Measurements from ENCODE around the gene TROAP. TPM values are rescaled to one million over a fixed set of nuclear protein-coding genes. Genes with fewer than 3 reads are reported as not detected.
"Not testable (repeated sequence)": the region's sequence is repeated elsewhere in the genome, so short reads cannot be mapped to it uniquely, and the experiment has no call there.

The TROAP gene
- total RNA-seq, 2 experiments from 2014 or later = 56.6 to 59.7 TPM

GRCh38 chr12:49309386-49309785 is 13.7 kb upstream of the TROAP start:
- H3K36me3 Mint-ChIP-seq = no peaks in the 10 kb centered on the region
- no peaks in the 10 kb centered on the region for H3K9me3 Mint-ChIP-seq
- H3K27ac Mint-ChIP-seq = no peak overlapping the region
- H3K4me3 Mint-ChIP-seq = no peak overlapping the region
- DNase-seq = no peak
- no peaks in the 10 kb centered on the region for H3K4me1 Mint-ChIP-seq
- H3K27me3 Mint-ChIP-seq = peaks cover 40% of the 10 kb centered on the region

- not testable (repeated sequence) for H3K36me3 Mint-ChIP-seq, H3K27ac Mint-ChIP-seq, H3K4me3 Mint-ChIP-seq, DNase-seq, H3K9me3 Mint-ChIP-seq, H3K4me1 Mint-ChIP-seq
- peaks cover 40% of the 10 kb centered on the region for H3K27me3 Mint-ChIP-seq
Measured at GRCh38 chr12:49310451-49311000, 12.5 kb upstream of the TROAP start.

GRCh38 chr12:49314811-49315210 is 8.2 kb upstream of the TROAP start:
- Mint-ChIP-seq H3K9me3 (no peaks in the 10 kb centered on the region), H3K4me3 (no peak overlapping the region), H3K27me3 (peaks cover 10% of the 10 kb centered on the region), H3K36me3 (no peaks in the 10 kb centered on the region), H3K27ac (no peak overlapping the region), H3K4me1 (no peaks in the 10 kb centered on the region)
- DNase-seq = no peak

- DNase-seq, H3K27me3 Mint-ChIP-seq, H3K4me3 Mint-ChIP-seq, H3K36me3 Mint-ChIP-seq, H3K9me3 Mint-ChIP-seq, H3K27ac Mint-ChIP-seq, H3K4me1 Mint-ChIP-seq: not testable (repeated sequence)
Measured at GRCh38 chr12:49317118-49317517, 5.9 kb upstream of the TROAP start.

- not testable (repeated sequence) for H3K27ac Mint-ChIP-seq, H3K4me1 Mint-ChIP-seq, H3K4me3 Mint-ChIP-seq, DNase-seq, H3K9me3 Mint-ChIP-seq, H3K27me3 Mint-ChIP-seq
- H3K36me3 Mint-ChIP-seq = peaks cover 11% of the 10 kb centered on the region
Measured at GRCh38 chr12:49320411-49321103, 2.5 kb upstream of the TROAP start.

GRCh38 chr12:49322367-49322707 is 718 bp upstream of the TROAP start:
- Mint-ChIP-seq H3K36me3 (peaks cover 15% of the 10 kb centered on the region), H3K27me3 (no peaks in the 10 kb centered on the region), H3K4me1 (peaks cover 8% of the 10 kb centered on the region), H3K27ac (peak overlapping the region; percentile 95), H3K4me3 (peak overlapping the region; percentile 100), H3K9me3 (no peaks in the 10 kb centered on the region)
- no peak for DNase-seq

- Mint-ChIP-seq H3K36me3 (peaks cover 18% of the 10 kb centered on the region), H3K4me1 (peaks cover 8% of the 10 kb centered on the region), H3K27me3 (no peaks in the 10 kb centered on the region), H3K4me3 (peak overlapping the region; percentile 100), H3K27ac (peak overlapping the region; percentile 95), H3K9me3 (no peaks in the 10 kb centered on the region)
- no peak for DNase-seq
Measured at GRCh38 chr12:49323524-49324097, 556 bp downstream of the TROAP start.

- Mint-ChIP-seq H3K27ac (no peak overlapping the region), H3K36me3 (peaks cover 23% of the 10 kb centered on the region), H3K9me3 (no peaks in the 10 kb centered on the region), H3K4me3 (no peak overlapping the region), H3K4me1 (peaks cover 8% of the 10 kb centered on the region), H3K27me3 (no peaks in the 10 kb centered on the region)
- DNase-seq = no peak
Measured at GRCh38 chr12:49325606-49326005, 2.6 kb downstream of the TROAP start.

- H3K4me3 Mint-ChIP-seq = no peak overlapping the region
- H3K36me3 Mint-ChIP-seq = peaks cover 32% of the 10 kb centered on the region
- H3K27ac Mint-ChIP-seq = no peak overlapping the region
- peaks cover 10% of the 10 kb centered on the region for H3K27me3 Mint-ChIP-seq
- peaks cover under 1% of the 10 kb centered on the region for H3K4me1 Mint-ChIP-seq
- DNase-seq = no peak
- H3K9me3 Mint-ChIP-seq = no peaks in the 10 kb centered on the region
Measured at GRCh38 chr12:49327368-49327767, 4.3 kb downstream of the TROAP start.

- Mint-ChIP-seq H3K36me3 (peaks cover 32% of the 10 kb centered on the region), H3K27ac (no peak overlapping the region), H3K9me3 (no peaks in the 10 kb centered on the region)
Measured at GRCh38 chr12:49327887-49328286, 4.8 kb downstream of the TROAP start.

GRCh38 chr12:49328816-49329215 is 5.8 kb downstream of the TROAP start:
- peaks cover 25% of the 10 kb centered on the region for H3K27me3 Mint-ChIP-seq
- peaks cover 28% of the 10 kb centered on the region for H3K36me3 Mint-ChIP-seq
- H3K4me3 Mint-ChIP-seq = no peak overlapping the region
- no peak overlapping the region for H3K27ac Mint-ChIP-seq
- no peak for DNase-seq
- peaks cover 4% of the 10 kb centered on the region for H3K4me1 Mint-ChIP-seq
- H3K9me3 Mint-ChIP-seq = no peaks in the 10 kb centered on the region

More at GRCh38 chr12:49327887-49328286, 4.8 kb downstream of the TROAP start:
- DNase-seq = no peak
- H3K4me1 Mint-ChIP-seq = peaks cover under 1% of the 10 kb centered on the region
- H3K27me3 Mint-ChIP-seq = peaks cover 16% of the 10 kb centered on the region
- H3K4me3 Mint-ChIP-seq = no peak overlapping the region

GRCh38 chr12:49330032-49330619 is 7.1 kb downstream of the TROAP start:
- DNase-seq = no peak
- H3K4me3 Mint-ChIP-seq = no peak overlapping the region
- peaks cover 23% of the 10 kb centered on the region for H3K36me3 Mint-ChIP-seq
- peaks cover 38% of the 10 kb centered on the region for H3K27me3 Mint-ChIP-seq
- H3K4me1 Mint-ChIP-seq = peaks cover 6% of the 10 kb centered on the region
- no peaks in the 10 kb centered on the region for H3K9me3 Mint-ChIP-seq
- H3K27ac Mint-ChIP-seq = no peak overlapping the region

GRCh38 chr12:49330631-49331379 is 7.8 kb downstream of the TROAP start:
- Mint-ChIP-seq H3K4me1 (peaks cover 8% of the 10 kb centered on the region), H3K27me3 (peaks cover 45% of the 10 kb centered on the region), H3K4me3 (no peak overlapping the region), H3K36me3 (peaks cover 21% of the 10 kb centered on the region), H3K9me3 (no peaks in the 10 kb centered on the region), H3K27ac (no peak overlapping the region)
- DNase-seq = no peak

GRCh38 chr12:49331380-49332222 is 8.5 kb downstream of the TROAP start:
- Mint-ChIP-seq H3K9me3 (no peaks in the 10 kb centered on the region), H3K4me1 (peaks cover 8% of the 10 kb centered on the region), H3K36me3 (peaks cover 19% of the 10 kb centered on the region), H3K4me3 (no peak overlapping the region), H3K27me3 (peaks cover 48% of the 10 kb centered on the region), H3K27ac (no peak overlapping the region)
- DNase-seq = no peak
